ENCODE results near the gene MFN2. TPM values are rescaled to one million over a fixed set of nuclear protein-coding genes. Genes with fewer than 3 reads are reported as not detected.

Gene MFN2
- total RNA-seq, 1 donor from 2014 or later, result 71.4 TPM

DNA sequence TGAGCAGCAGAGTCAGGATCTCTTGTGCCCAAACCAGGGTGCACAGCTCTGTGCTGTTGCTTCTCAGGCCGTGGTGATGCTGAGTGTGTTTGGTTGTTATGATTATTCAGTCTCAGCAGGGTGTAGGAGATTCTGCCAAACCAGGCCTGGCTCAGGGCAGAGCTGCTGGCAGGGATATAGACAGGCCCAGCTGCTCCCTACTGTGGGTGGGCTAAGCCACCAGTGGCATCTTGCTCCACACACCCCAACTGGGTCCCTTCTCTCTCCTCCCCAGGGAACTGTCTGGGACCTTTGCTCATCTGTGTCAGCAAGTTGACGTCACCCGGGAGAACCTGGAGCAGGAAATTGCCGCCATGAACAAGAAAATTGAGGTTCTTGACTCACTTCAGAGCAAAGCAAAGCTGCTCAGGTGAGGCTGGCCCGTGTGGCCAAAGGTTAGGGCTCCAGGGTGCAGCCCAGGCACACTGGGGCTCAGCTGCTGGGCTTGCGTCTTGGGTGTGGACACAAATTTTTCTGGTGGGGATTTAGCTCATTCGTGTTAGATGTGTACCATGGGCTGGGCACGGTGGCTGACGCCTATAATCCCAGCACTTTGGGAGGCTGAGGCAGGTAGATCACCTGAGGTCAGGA lies 29.2 kb downstream of the MFN2 start:
- H3K4me1 Mint-ChIP-seq (ENCODE audit: unreplicated experiment), result peaks cover 8% of the 10 kb centered on the region
- H3K27me3 Mint-ChIP-seq, result no peaks in the 10 kb centered on the region
- H3K36me3 Mint-ChIP-seq, result peaks cover 20% of the 10 kb centered on the region
- no peak overlapping the region for H3K27ac Mint-ChIP-seq
- no peaks in the 10 kb centered on the region for H3K9me3 Mint-ChIP-seq
- TF ChIP-seq, protein P1, sequence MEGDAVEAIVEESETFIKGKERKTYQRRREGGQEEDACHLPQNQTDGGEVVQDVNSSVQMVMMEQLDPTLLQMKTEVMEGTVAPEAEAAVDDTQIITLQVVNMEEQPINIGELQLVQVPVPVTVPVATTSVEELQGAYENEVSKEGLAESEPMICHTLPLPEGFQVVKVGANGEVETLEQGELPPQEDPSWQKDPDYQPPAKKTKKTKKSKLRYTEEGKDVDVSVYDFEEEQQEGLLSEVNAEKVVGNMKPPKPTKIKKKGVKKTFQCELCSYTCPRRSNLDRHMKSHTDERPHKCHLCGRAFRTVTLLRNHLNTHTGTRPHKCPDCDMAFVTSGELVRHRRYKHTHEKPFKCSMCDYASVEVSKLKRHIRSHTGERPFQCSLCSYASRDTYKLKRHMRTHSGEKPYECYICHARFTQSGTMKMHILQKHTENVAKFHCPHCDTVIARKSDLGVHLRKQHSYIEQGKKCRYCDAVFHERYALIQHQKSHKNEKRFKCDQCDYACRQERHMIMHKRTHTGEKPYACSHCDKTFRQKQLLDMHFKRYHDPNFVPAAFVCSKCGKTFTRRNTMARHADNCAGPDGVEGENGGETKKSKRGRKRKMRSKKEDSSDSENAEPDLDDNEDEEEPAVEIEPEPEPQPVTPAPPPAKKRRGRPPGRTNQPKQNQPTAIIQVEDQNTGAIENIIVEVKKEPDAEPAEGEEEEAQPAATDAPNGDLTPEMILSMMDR (conservative IDR thresholded peaks at IDR 0.05), result no peak
- H3K4me3 Mint-ChIP-seq, result no peak overlapping the region
- DNase-seq (ENCODE audit: extremely low spot score, unreplicated experiment), result no peak

DNA sequence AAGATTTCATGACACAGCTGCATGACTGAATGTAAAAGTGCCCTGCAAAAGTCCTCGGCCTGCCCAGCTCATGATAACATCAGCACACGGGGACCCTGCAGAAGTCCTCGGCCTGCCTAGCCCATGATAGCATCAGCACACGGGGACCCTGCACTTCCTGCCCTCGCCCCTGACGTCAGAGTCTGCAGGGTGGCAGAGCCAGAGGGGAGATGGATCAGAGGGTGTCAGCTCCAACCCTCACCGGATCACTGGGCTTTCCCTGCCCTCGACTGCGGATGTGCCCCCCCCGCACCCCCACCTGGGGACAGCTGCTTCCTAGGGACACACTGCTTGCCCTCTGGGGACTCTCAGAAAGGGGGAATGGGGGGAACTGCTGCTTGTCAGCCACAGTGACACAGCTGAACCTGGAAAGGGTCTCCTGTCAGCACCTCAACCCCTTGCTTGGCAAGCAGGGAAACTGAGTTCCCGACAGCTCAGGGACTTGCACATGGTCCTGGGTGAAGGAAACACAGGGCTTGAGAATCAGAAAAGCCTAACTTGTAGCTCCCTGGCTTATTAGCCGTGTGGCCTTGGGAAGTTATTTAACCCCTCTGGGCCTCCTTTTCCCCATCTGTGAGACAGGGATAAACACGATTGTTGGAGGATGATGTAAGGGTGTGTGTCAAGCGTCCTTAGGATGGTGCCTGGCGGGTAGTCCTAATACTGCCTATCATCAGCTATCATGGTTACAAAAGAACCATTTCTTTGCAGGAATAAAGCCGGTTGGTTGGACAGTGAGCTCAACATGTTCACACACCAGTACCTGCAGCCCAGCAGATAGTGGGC lies 30.7 kb downstream of the MFN2 start:
- no peaks in the 10 kb centered on the region for H3K9me3 Mint-ChIP-seq
- no peak overlapping the region for H3K4me3 Mint-ChIP-seq
- H3K27me3 Mint-ChIP-seq, result no peaks in the 10 kb centered on the region
- peaks cover 8% of the 10 kb centered on the region for H3K4me1 Mint-ChIP-seq (ENCODE audit: unreplicated experiment)
- H3K27ac Mint-ChIP-seq, result no peak overlapping the region
- peaks cover 15% of the 10 kb centered on the region for H3K36me3 Mint-ChIP-seq
- DNase-seq (ENCODE audit: extremely low spot score, unreplicated experiment), result no peak
- TF ChIP-seq, protein P1 (conservative IDR thresholded peaks at IDR 0.05), result no peak

DNA sequence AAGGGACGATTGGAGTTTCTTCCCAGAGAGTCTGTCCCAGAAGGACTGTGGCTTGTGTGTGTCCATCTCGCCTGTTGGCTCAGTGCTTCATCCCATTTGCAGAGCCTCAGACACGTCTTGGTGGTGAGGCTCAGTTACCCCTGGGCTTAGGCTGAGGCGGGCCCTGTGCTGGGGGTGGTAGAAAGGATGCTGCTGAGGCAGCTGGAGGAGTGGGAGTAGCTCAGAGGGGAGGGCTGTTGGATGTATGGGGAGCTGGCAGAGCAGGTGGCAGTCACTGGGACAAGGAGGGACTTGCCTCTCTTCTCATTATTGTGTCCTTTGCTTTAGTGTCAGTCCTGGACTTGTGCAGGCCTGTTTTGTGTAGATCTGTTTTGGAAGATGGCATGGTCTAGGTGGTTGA lies 31.8 kb downstream of the MFN2 start:
- Mint-ChIP-seq H3K4me3 (no peak overlapping the region), H3K27ac (peak overlapping the region; percentile 46), H3K9me3 (no peaks in the 10 kb centered on the region), H3K27me3 (no peaks in the 10 kb centered on the region), H3K4me1 (ENCODE audit: unreplicated experiment) (peaks cover 8% of the 10 kb centered on the region), H3K36me3 (peaks cover 15% of the 10 kb centered on the region)
- TF ChIP-seq, protein P1 (conservative IDR thresholded peaks at IDR 0.05), result no peak
- DNase-seq (ENCODE audit: extremely low spot score, unreplicated experiment), result no peak

DNA sequence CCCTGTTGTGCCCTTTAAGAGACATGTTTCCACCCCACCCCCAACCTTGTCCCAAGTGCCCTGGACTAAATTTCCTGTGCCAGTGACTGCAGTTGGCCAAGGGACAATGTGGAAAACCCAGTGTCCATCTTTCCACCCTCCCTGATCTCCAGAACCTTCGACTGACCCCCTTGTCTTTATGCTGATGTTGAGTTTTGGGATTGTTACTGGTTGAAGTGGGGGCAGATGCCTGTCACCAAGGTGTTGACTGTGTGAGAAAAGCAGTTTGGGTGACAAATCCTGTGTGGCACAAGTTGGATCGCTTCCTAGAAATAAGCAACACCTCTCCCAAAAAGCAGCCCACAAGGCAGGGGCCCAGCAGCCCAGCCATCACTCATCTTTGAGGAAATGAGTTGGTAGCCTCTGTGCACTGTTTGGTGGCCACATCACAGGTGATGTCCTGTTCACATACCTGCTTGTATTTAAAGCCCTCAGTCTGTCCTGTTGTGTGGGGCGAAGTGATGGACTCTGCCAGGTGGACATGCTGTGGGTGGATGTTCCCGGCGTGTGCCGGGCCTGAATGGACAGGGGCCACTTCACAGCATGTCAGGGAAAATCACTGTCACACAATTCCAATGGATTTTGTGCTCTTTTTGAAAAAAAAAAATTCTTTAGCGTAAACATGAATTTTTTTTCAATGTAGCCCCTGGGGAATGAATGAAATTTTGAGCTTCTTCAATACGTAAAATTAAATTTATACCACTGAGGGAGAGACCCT lies 32.5 kb downstream of the MFN2 start:
- TF ChIP-seq, protein P1 (conservative IDR thresholded peaks at IDR 0.05), result no peak
- no peak for DNase-seq (ENCODE audit: extremely low spot score, unreplicated experiment)
- H3K4me1 Mint-ChIP-seq (ENCODE audit: unreplicated experiment), result peaks cover 8% of the 10 kb centered on the region
- no peaks in the 10 kb centered on the region for H3K9me3 Mint-ChIP-seq
- H3K27me3 Mint-ChIP-seq, result no peaks in the 10 kb centered on the region
- H3K4me3 Mint-ChIP-seq, result no peak overlapping the region
- H3K36me3 Mint-ChIP-seq, result peaks cover 10% of the 10 kb centered on the region
- no peak overlapping the region for H3K27ac Mint-ChIP-seq

DNA sequence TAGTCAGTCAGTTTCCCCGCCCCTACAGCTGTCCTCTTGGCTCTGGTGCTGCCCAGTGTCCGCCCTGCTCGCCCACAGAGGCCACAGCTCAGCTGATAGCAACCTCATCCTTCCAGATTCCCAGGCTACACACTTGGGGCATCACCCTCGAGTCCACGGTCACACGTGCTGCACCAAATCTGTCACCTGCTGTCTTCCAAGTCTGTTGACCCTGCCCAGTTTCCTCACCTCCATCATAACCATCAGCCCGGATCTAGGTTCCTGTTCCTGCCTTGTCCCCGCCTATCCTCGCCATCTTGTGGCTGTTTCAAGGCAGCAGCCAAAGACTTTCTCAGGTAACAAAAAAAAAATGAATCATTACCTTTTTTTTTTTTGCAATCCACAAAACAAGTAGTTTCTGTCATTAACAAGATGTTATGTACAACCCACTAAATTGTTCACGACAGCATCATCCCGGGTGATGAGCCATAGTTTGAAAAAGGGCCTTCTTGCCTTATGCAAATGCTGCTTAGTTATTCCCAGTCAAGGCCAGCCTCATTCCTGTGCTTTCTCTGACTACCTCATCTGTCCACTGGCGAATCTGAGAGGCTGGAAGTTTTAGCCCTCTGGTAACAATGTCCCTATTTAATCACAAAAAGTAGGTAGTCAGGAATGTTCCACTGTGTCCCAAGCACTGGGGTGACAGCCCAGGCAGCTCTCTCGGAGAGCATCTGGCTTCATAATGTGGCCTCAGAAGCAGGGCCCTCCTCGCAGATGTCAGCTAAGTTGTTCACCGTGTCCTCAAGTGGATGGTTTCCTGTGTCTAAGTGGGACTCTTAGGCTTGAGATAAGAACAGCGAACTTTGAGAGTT lies 34.1 kb downstream of the MFN2 start:
- H3K36me3 Mint-ChIP-seq, result peaks cover 8% of the 10 kb centered on the region
- H3K9me3 Mint-ChIP-seq, result no peaks in the 10 kb centered on the region
- TF ChIP-seq, protein P1 (conservative IDR thresholded peaks at IDR 0.05), result peak; percentile 28
- no peak overlapping the region for H3K4me3 Mint-ChIP-seq
- no peaks in the 10 kb centered on the region for H3K27me3 Mint-ChIP-seq
- H3K27ac Mint-ChIP-seq, result peak overlapping the region; percentile 43
- DNase-seq (ENCODE audit: extremely low spot score, unreplicated experiment), result no peak
- H3K4me1 Mint-ChIP-seq (ENCODE audit: unreplicated experiment), result peaks cover 12% of the 10 kb centered on the region

All from type B pancreatic cell (in vitro differentiated cells).